ENCODE data around the gene RPS6KA6. TPM values are rescaled to one million over a fixed set of nuclear protein-coding genes. Genes with fewer than 3 reads are reported as not detected.

Gene RPS6KA6
- total RNA-seq, 4 donors from 2014 or later, result 0.69 to 1.8 (median 0.81) TPM

- DNase-seq (ENCODE audit: low spot score) (no peak), ATAC-seq (ENCODE audit: low FRiP score) (no peak)
- TF ChIP-seq, protein P1, sequence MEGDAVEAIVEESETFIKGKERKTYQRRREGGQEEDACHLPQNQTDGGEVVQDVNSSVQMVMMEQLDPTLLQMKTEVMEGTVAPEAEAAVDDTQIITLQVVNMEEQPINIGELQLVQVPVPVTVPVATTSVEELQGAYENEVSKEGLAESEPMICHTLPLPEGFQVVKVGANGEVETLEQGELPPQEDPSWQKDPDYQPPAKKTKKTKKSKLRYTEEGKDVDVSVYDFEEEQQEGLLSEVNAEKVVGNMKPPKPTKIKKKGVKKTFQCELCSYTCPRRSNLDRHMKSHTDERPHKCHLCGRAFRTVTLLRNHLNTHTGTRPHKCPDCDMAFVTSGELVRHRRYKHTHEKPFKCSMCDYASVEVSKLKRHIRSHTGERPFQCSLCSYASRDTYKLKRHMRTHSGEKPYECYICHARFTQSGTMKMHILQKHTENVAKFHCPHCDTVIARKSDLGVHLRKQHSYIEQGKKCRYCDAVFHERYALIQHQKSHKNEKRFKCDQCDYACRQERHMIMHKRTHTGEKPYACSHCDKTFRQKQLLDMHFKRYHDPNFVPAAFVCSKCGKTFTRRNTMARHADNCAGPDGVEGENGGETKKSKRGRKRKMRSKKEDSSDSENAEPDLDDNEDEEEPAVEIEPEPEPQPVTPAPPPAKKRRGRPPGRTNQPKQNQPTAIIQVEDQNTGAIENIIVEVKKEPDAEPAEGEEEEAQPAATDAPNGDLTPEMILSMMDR (IDR thresholded peaks at IDR 0.05), result no peak
These were observed 140.7 kb downstream of the RPS6KA6 start for GRCh38 chrX:84047339-84047738.

DNA sequence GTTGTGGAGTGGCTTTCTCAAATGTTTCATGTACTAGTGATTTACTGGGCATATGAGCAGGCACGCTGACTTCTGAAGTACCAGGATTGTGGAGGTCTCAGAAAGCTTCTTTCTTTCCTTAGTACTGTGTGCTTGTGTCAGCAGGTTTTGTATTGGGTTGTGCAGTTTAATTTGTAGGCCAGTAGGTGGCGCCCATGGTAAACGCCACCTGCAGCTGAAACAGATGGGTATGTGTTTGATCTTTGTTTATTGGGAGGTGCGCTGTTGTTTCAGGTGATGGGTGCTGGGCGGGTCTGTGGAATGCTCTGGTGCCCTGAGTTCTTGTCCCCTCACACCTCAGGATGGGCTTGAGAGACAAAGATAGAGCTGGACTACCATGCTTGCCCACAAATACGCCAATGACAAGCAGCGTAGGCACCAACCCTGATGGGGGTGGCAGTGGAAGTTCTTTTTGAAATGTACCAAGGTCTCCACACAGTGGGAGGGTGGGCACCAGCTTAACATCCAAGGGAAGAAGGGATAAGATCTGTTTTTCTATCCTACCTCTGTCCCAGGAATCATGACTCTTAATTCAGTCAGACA is 141.5 kb downstream of the RPS6KA6 start:
- DNase-seq (ENCODE audit: low spot score), result no peak
- ATAC-seq (ENCODE audit: low FRiP score), result no peak
- TF ChIP-seq, protein P1 (IDR thresholded peaks at IDR 0.05), result no peak

DNA sequence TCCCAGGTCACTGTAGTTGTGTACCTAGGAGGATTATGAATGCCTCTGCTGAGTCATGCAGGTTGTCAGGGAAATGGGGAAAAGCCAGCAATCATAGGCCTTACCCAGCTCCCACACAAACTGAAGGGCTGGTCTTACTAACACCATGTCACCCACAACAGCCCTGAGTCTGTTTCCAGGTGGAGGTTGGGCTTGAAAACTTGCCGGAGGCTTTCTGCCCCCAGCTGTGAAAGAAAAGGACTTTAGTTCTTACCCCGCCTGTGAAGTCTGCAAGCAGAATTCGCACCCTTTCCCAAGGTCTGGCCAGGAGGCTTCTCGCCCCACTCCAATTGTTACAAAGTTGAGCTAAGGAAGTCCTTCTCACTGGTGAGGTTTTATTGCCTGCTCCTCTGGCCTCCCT is 143.9 kb downstream of the RPS6KA6 start:
- DNase-seq (ENCODE audit: low spot score) (no peak), ATAC-seq (ENCODE audit: low FRiP score) (no peak)
- TF ChIP-seq, protein P1 (IDR thresholded peaks at IDR 0.05), result no peak

Small RNA genes within 50 kb of the gene (small RNA-seq; reads per million reads assigned to genes)
- not detected for gene MIR548I4
